ENCODE data around the gene AGFG1.
"Not testable (repeated sequence)": the region's sequence is repeated elsewhere in the genome, so short reads cannot be mapped to it uniquely, and the experiment has no call there.

Gene AGFG1

GRCh38 chr2:227592694-227593387, 120.9 kb downstream of the AGFG1 start:
- DNase-seq = no peak
- intact Hi-C loops (cut with DNase I) = no loop called here

GRCh38 chr2:227595797-227596196, 123.8 kb downstream of the AGFG1 start:
- intact Hi-C loops (cut with DNase I) = no loop called here
- DNase-seq = no peak

- DNase-seq = no peak
- intact Hi-C loops (cut with DNase I) = no loop called here
Observed at GRCh38 chr2:227597036-227597435, 125.1 kb downstream of the AGFG1 start.

- no peak for DNase-seq
- intact Hi-C loops (cut with DNase I) = no loop called here
Observed at GRCh38 chr2:227597998-227598397, 126.0 kb downstream of the AGFG1 start.

GRCh38 chr2:227598835-227599503, 127.0 kb downstream of the AGFG1 start, which contains the start of gene SCYGR2:
SCYGR2 (plus strand) TSS chr2:227598893; CDS start chr2:227598893, 0 bp downstream.
- DNase-seq; intact Hi-C loops (cut with DNase I): not testable (repeated sequence)

GRCh38 chr2:227602358-227602757, 130.4 kb downstream of the AGFG1 start:
- DNase-seq = no peak
- intact Hi-C loops (cut with DNase I) = no loop called here

GRCh38 chr2:227606476-227606875, 134.5 kb downstream of the AGFG1 start:
- intact Hi-C loops (cut with DNase I) = no loop called here
- no peak for DNase-seq

- no peak for DNase-seq
- intact Hi-C loops (cut with DNase I) = no loop called here
Observed at GRCh38 chr2:227607941-227608340, 136.0 kb downstream of the AGFG1 start.

GRCh38 chr2:227608561-227609338, 136.8 kb downstream of the AGFG1 start:
- peak in 2 of 42 donors; percentile 6 to 13 for DNase-seq
- intact Hi-C loops (cut with DNase I) = no loop called here

GRCh38 chr2:227610123-227610522, 138.2 kb downstream of the AGFG1 start:
- no peak for DNase-seq
- intact Hi-C loops (cut with DNase I) = no loop called here
